Sciatic nerve (tissue), 2 donors: ENCODE data around the gene FIGN. TPM values are rescaled to one million over a fixed set of nuclear protein-coding genes. Genes with fewer than 3 reads are reported as not detected.

ENCODE experiments used
- ATAC-seq: fragments of 200-7000 bp; cut with Tn5 transposase; one replicate; pipeline ENCODE4 v1.9.1; 2020; ENCODE audit warnings: mild to moderate bottlenecking, moderate library complexity
- DNase-seq: peaks from one replicate; pipeline ENCODE4 v3.0.0-alpha.2; 2020; ENCODE audit warnings: low spot score
- intact Hi-C: fragments of 100-400 bp; cut with DNase I; formaldehyde crosslinking; loops from one replicate; pipeline ENCODE4 v1.14.2; 2022
- total RNA-seq: library from RNA; stranded (reverse); fragmentation: NEBNext Ultra II Directional; extraction: Animal tissue kit (Norgen Biotek cat#: 25700); gene quantifications from one replicate; pipeline ENCODE4 v1.2.1, GENCODE V29; 2021
- donor health status: DM: no; HTN: no; CAD: no.
- donor health status: DM: no; HTN: no; CAD: no.

The FIGN gene
- 22.2 TPM for total RNA-seq

DNA sequence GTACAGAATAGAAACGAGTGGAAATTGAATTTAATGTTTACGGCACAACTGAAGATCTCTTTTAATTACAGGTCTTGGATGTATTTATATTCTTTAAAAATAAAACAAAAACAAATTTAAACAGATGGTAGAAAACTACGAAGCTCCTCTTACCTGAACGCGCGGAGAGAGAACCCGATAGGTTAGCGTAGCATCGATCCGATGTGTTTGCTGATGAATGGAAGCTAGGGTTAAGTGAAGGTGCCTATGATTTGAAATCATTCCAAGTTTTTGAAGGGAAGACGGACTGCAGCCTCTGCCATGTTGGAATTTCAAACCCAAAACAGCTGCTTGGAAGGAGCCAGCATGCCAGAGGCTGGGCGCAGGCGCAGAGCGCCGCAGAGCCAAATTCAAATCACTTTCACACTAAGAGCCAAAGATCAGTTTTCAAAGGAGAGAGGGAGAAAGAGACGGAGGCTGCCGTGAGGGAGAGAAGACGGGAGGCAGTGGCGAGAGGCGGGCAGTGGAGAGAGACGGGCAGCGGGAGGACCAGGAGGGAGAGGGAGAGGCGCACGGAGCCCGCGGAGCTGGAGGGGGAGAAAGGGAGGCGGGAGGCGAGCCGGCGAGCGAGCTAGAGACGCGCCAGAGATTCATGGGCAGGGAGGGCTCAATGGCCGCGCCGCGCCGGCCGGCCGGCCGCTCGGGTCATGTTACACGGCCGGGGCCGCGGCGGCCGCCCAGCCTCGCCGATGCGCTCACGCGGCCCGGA lies at the start of gene FIGN:
TSS of gene FIGN (minus strand) at position 324 of the 748 bp plus-strand sequence. CDS start 1,081 bp downstream, outside the sequence.
- intact Hi-C loops = no loop called here
- ATAC-seq (peak; percentile 91), DNase-seq (peak; percentile 84)

DNA sequence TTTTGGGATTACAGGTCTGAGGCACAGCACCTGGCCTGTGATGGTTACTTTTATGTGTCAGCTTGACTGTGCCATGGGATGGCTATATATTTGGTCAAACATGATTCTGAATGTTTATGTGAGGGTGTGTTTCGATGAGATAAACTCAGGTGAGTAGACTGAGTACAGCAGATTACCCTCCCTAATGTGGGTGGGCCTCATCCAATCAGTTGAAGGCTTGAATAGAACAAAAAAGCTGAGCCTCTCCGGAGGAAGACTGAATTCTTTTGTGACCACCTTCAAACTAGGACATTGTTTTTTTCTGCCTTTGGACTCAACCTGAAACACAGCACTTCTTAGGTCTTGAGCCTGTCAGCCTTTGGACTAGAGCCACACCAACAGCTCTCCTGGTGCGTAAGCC lies 49.4 kb upstream of the FIGN start:
- ATAC-seq (no peak), DNase-seq (no peak)
- intact Hi-C loops = no loop called here

- ATAC-seq = no peak
- intact Hi-C loops = no loop called here
- DNase-seq = no peak
Measured at GRCh38 chr2:163779970-163780597, 44.3 kb upstream of the FIGN start.

DNA sequence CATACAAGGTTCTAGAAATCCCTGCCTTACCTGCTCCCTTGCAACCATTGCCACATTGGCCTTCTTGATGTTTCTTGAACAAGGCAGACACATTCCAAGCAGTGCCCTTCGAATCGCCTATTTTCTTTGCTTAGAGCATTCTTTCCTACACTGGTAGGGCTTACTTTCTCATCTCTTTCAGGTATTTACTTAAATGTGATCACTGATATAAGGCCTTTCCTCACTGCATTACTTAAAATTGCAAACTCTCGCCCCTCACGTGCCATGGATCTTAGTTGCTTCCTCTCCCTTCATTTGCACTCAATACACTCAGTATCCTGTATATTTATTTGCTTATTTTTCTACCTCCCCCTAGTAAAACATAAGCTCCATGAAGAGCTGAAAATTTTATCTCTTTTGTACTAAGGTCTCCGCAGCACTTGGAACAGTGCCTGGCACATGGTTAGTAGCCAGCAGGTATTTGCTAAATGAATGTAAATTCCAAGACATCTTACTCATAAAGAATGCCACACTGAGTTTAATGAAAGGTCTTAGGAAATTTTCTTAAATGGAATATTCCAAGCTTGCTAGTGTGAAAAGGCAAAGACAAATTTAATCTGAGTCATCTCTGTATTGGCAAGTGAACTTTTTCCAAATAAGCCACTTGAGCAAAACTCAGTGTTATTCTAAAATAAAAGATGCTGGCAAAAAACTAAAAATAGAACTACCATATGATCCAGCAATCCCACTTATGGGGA lies 42.4 kb upstream of the FIGN start:
- DNase-seq (no peak), ATAC-seq (no peak)
- intact Hi-C loops = no loop called here

- intact Hi-C loops = no loop called here
- no peak for ATAC-seq
- DNase-seq = no peak
Measured at GRCh38 chr2:163775304-163775703, 39.5 kb upstream of the FIGN start.

DNA sequence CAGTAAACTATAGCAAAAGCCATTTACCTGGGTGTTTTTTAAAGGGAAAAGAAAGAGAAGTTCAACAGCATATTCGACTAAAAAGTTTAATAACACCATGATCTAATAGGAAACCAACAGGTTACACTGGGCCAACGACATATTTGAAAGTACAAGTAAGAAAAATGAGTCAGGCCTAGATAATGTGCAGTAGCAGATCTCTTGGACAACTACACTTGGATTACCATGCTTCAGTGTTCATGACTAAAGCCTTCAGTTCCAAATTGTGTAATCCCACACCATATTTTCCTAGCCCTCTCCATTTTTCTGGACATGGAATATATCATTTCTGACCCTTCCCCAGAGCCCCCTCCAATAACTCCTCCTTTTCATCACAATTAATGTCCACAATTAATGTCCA lies 39.1 kb upstream of the FIGN start:
- intact Hi-C loops = no loop called here
- peak; percentile 55 for ATAC-seq

DNA sequence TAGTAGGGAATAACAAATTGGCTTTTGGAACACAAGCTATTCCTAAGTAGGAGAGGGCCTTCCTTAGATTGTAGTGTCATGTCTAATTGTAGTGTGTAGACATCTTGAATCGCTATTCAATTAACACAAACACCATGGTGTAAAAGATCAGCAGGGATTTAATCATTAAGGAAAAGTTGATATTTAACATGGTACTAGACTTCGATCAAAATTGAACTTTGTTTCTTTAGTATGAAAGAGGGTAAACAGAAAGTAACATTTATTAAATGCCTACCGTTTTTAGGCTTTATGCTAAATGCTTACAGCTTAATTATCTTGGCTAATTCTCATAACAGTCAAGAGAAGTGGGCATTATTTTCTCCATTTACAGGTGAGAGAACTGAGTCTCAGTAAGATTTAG lies 37.5 kb upstream of the FIGN start:
- ATAC-seq (no peak), DNase-seq (no peak)
- intact Hi-C loops = no loop called here

More for the DNA sequence above, 39.1 kb upstream of the FIGN start:
- no peak for DNase-seq

DNA sequence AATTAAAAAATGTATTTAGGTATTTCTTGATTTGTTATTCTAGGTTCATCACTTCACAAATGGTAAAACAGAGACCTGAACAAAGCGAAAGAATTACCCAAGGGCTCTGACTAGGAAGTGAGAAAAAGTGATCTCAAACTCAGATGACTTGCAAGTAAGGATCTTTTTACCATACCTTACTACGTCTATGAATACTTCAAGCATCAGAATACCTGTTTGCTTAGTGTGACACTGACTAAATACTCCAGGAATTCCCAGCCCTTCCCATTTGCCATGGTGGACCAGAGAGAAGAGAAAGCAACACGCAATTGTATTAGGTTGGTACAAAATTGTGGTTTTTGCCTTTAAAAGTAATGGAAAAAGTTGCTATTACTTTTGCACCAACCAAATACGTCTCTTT lies 35.8 kb upstream of the FIGN start:
- DNase-seq = no peak
- no peak for ATAC-seq
- intact Hi-C loops = no loop called here

- intact Hi-C loops = no loop called here
- ATAC-seq (no peak), DNase-seq (no peak)
Measured at GRCh38 chr2:163768881-163769695, 33.3 kb upstream of the FIGN start.

DNA sequence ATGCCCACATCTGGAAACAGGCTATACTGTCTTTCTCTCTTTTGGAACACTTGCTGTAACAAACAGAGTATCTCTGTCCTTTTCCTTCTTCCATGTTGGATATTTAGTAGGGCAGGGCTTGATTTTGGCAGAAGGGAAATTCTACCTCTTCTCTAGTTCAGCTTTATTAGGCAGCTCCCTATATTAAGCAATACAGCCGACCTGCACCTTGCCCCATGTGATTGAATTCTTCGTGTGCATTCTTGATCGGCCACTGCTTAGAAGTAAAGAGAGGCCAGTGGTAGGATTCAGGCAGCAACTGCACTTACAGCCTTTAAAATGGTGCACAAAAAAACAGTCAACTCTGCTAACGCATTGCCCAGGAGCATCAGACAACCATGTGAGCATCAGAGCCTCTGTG lies 31.3 kb upstream of the FIGN start:
- DNase-seq (no peak), ATAC-seq (no peak)
- intact Hi-C loops = no loop called here

- ATAC-seq = no peak
- no peak for DNase-seq
- intact Hi-C loops = no loop called here
Measured at GRCh38 chr2:163764566-163764965, 28.8 kb upstream of the FIGN start.

DNA sequence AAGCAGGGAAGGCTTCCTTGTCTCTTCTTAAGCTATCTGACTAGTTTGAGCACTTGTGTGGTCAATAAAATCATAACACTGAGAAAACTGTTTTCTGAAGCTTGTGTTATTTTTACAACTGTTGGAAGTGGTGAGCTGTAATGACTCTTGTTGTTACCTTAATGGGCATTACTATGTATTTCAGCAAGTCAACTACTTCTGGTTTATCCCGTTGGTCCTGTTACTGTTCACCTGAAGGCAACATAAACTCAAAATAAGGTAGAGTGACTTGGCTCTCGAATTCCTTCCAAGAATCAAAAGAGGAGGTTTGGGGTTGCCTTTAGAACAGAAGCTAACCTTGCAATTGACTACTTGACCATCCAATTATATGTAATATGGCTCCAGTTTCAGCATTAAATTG lies 23.2 kb upstream of the FIGN start:
- ATAC-seq (no peak), DNase-seq (no peak)
- intact Hi-C loops = no loop called here

DNA sequence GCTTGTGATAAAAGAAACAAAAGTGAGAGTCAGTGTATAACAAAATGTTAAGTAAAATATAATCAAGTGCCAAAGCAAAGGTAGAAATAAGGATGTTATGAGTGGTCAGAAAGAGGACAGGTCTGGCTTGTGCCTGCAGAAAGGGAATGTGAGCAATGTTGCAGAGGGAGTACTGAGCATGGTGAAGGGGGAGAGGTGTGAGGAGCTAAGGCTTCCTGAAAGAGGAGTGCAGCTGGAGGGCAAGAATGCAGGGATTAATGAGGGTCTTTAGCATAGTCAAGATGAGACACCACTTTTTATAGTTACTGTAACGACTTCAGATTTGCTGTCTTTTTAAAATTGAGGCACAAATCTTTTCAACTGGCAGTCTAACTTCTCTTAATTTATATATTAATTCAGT lies 22.0 kb upstream of the FIGN start:
- intact Hi-C loops = no loop called here
- DNase-seq (no peak), ATAC-seq (no peak)

- DNase-seq (no peak), ATAC-seq (no peak)
- intact Hi-C loops = no loop called here
Measured at GRCh38 chr2:163756588-163756987, 20.8 kb upstream of the FIGN start.

- no peak for ATAC-seq
- intact Hi-C loops = no loop called here
- DNase-seq = no peak
Measured at GRCh38 chr2:163755366-163755765, 19.6 kb upstream of the FIGN start.

DNA sequence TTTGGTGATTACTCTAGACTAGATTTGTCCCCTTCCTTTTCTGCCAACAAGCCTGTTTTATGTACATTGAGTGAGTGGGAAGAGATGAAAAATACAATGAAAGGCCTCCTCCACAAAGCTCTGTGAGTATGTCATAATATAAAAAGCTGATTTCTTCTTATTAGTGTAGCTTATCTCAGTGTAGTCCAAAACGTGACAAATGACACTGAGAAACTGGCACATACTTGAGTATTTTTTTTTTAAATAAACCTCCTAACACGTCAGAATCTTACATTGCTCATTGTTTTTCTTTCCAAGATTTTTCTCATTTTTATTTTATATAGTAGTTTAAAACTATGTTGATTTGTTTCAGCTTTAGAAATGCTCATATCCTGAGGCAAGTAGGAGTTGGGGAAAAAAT lies 17.9 kb upstream of the FIGN start:
- intact Hi-C loops = no loop called here
- DNase-seq (no peak), ATAC-seq (no peak)

DNA sequence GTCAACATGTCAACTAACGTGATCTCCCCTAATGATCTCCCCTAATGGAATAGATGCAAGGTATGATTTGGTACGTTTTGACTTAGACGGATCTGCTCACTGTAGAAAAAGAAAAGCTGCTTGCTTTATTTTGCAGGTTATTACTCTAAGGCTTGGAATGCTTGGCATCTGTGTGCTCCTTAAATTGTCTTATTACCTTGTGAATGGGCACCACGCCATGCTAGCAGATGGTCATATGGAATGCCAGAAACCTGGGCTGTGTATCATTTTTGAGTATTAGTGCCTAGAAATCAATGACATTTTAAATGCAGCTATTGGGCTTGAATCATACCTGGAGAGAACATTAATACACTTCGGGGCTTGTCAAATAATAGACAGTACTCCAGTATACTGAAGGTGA lies 16.5 kb upstream of the FIGN start:
- ATAC-seq (no peak), DNase-seq (no peak)
- intact Hi-C loops = no loop called here

- intact Hi-C loops = no loop called here
Measured at GRCh38 chr2:163751696-163752095, 15.9 kb upstream of the FIGN start.

GRCh38 chr2:163748420-163748819 lies 12.6 kb upstream of the FIGN start:
- DNase-seq (no peak), ATAC-seq (no peak)
- intact Hi-C loops = no loop called here

More at GRCh38 chr2:163751696-163752095, 15.9 kb upstream of the FIGN start:
- DNase-seq (no peak), ATAC-seq (no peak)
